Endothelial cell of umbilical vein (primary cell): ENCODE measurements around the gene LCMT1.

ENCODE experiments used
- CTCF ChIP-seq, 2 donors: IDR thresholded peaks; 1 replicate in 1 of 2; 2 replicates in 1 of 2; pipeline ENCODE4 v1.5.1; 2011; ENCODE audit warnings: low read length in 2 of 2, mild to moderate bottlenecking in 2 of 2, moderate library complexity in 2 of 2, control low read depth in 1 of 2, inconsistent platforms in 1 of 2, low read depth in 1 of 2; ENCODE audit not compliant: insufficient read depth in 1 of 2; ENCODE audit errors: extremely low read depth in 1 of 2
- EZH2 ChIP-seq: IDR thresholded peaks from 2 replicates; pipeline ENCODE4 v1.6.1; 2012; ENCODE audit warnings: borderline replicate concordance, low read depth, mild to moderate bottlenecking, moderate library complexity, low read length, inconsistent platforms; ENCODE audit not compliant: severe bottlenecking
- GATA2 ChIP-seq: IDR thresholded peaks from 2 replicates; pipeline ENCODE4 v1.7.0; 2011; ENCODE audit warnings: low read depth, mild to moderate bottlenecking, moderate library complexity, mixed read lengths, low read length; ENCODE audit not compliant: insufficient read length, insufficient read depth
- JUN ChIP-seq: IDR thresholded peaks from 2 replicates; pipeline ENCODE4 v1.6.1; 2011; ENCODE audit warnings: borderline replicate concordance, low read depth; ENCODE audit not compliant: insufficient read length, insufficient read depth
- MAX ChIP-seq: IDR thresholded peaks from 2 replicates; pipeline ENCODE4 v1.6.1; 2011; ENCODE audit not compliant: insufficient read depth, insufficient read length
- MYC ChIP-seq: IDR thresholded peaks from one replicate; pipeline ENCODE4 v1.6.1; 2011; ENCODE audit warnings: mild to moderate bottlenecking, low read depth, low read length
- POLR2A ChIP-seq: IDR thresholded peaks from 2 replicates; pipeline ENCODE4 v1.6.1; 2012; ENCODE audit warnings: low read depth, mild to moderate bottlenecking, control low read depth, low read length
- POLR2AphosphoS5 ChIP-seq: IDR thresholded peaks from 2 replicates; pipeline ENCODE4 v1.6.1; 2012; ENCODE audit warnings: low read depth, mild to moderate bottlenecking, control low read depth, low read length, moderate library complexity; ENCODE audit not compliant: insufficient read depth

- TF ChIP-seq POLR2AphosphoS5 = no peak
- TF ChIP-seq CTCF (IDR thresholded peaks at IDR 0.05; ENCODE audit: extremely low read depth in 1 of 2, insufficient read depth in 1 of 2, low read depth in 1 of 2, low read length in 2 of 2) = no peak
- no peak for TF ChIP-seq MAX
- no peak for TF ChIP-seq GATA2
- TF ChIP-seq EZH2 = no peak
- TF ChIP-seq POLR2A = no peak
- TF ChIP-seq JUN = no peak
- no peak for TF ChIP-seq MYC
Measured at GRCh38 chr16:25219070-25219737, 107.7 kb downstream of the LCMT1 start.
